Measurements from ENCODE around the gene SH3BP4.
"Not testable (repeated sequence)": the region's sequence is repeated elsewhere in the genome, so short reads cannot be mapped to it uniquely, and the experiment has no call there.

The SH3BP4 gene

GRCh38 chr2:234999740-235000425, 48.1 kb downstream of the SH3BP4 start:
- no peak for DNase-seq

GRCh38 chr2:235000426-235001236, 48.8 kb downstream of the SH3BP4 start:
- no peak for DNase-seq

- DNase-seq: no peak
Measured at GRCh38 chr2:235001237-235002133, 49.7 kb downstream of the SH3BP4 start.

- no peak for DNase-seq
Measured at GRCh38 chr2:235002198-235003095, 50.6 kb downstream of the SH3BP4 start.

GRCh38 chr2:235003096-235003775, 51.4 kb downstream of the SH3BP4 start:
- DNase-seq: no peak

GRCh38 chr2:235004329-235004903, 52.6 kb downstream of the SH3BP4 start:
- no peak for DNase-seq

- no peak for DNase-seq
Measured at GRCh38 chr2:235005023-235005422, 53.2 kb downstream of the SH3BP4 start.

- no peak for DNase-seq
Measured at GRCh38 chr2:235005603-235006259, 53.9 kb downstream of the SH3BP4 start.

GRCh38 chr2:235006461-235006860, 54.6 kb downstream of the SH3BP4 start:
- DNase-seq: no peak

- DNase-seq: no peak
Measured at GRCh38 chr2:235006986-235007385, 55.2 kb downstream of the SH3BP4 start.

GRCh38 chr2:235007664-235008457, 56.0 kb downstream of the SH3BP4 start:
- no peak for DNase-seq

GRCh38 chr2:235008584-235009044, 56.8 kb downstream of the SH3BP4 start:
- no peak for DNase-seq

GRCh38 chr2:235009081-235009480, 57.3 kb downstream of the SH3BP4 start:
- DNase-seq: no peak

GRCh38 chr2:235010117-235010714, 58.4 kb downstream of the SH3BP4 start:
- DNase-seq: no peak

- no peak for DNase-seq
Measured at GRCh38 chr2:235011607-235011928, 59.8 kb downstream of the SH3BP4 start.

GRCh38 chr2:235011929-235012631, 60.3 kb downstream of the SH3BP4 start:
- no peak for DNase-seq

- DNase-seq: no peak
Measured at GRCh38 chr2:235017441-235017840, 65.6 kb downstream of the SH3BP4 start.

GRCh38 chr2:235018838-235019237, 67.0 kb downstream of the SH3BP4 start:
- no peak for DNase-seq

- not testable (repeated sequence) for DNase-seq
Measured at GRCh38 chr2:235020141-235020540, 68.3 kb downstream of the SH3BP4 start.
